Gastroesophageal sphincter (tissue), 4 donors: ENCODE measurements around the gene PRX. TPM values are rescaled to one million over a fixed set of nuclear protein-coding genes. Genes with fewer than 3 reads are reported as not detected.

Experiments
- ATAC-seq: fragments of 150-250 bp; one replicate; pipeline ENCODE4 v1.9.1; 2016; ENCODE audit warnings: mild to moderate bottlenecking, moderate library complexity
- H3K27ac ChIP-seq, 4 donors: fragments of 200-600 bp; sonication (generic) in 3 of 4; 1 replicate in 3 of 4; 2 replicates in 1 of 4; pipeline ENCODE4 v1.5.1; 2016 to 2019
- H3K27me3 ChIP-seq: fragments of 200-600 bp; sonication (generic); one replicate; pipeline ENCODE4 v1.5.1; 2019
- H3K36me3 ChIP-seq, 2 donors: fragments of 200-600 bp; sonication (generic); one replicate each; pipeline ENCODE4 v1.5.1; 2019; ENCODE audit warnings: control low read depth in 1 of 2
- H3K4me1 ChIP-seq, 3 donors: fragments of 200-600 bp; sonication (generic); 1 replicate in 2 of 3; 2 replicates in 1 of 3; pipeline ENCODE4 v1.5.1; 2016 to 2019; ENCODE audit warnings: control low read depth in 2 of 3
- H3K4me3 ChIP-seq, 2 donors: fragments of 200-600 bp; sonication (generic); one replicate each; pipeline ENCODE4 v1.5.1; 2019; ENCODE audit warnings: mild to moderate bottlenecking in 1 of 2, moderate library complexity in 1 of 2
- H3K9me3 ChIP-seq, 3 donors: fragments of 200-600 bp; sonication (generic); one replicate each; pipeline ENCODE4 v1.5.1; 2017 to 2019; ENCODE audit warnings: control low read depth in 2 of 3
- EP300 ChIP-seq: sonication (generic); formaldehyde crosslinking; IDR thresholded peaks from one replicate; pipeline ENCODE4 v1.6.1; 2017; ENCODE audit warnings: antibody characterized with exemption, mild to moderate bottlenecking
- POLR2A ChIP-seq, 2 donors: fragments of 450-650 bp; IDR thresholded peaks; one replicate each; pipeline ENCODE4 v1.6.1; 2017; ENCODE audit warnings: antibody characterized with exemption in 2 of 2, mild to moderate bottlenecking in 2 of 2, moderate library complexity in 1 of 2
- POLR2AphosphoS5 ChIP-seq: sonication (generic); formaldehyde crosslinking; IDR thresholded peaks from one replicate; pipeline ENCODE4 v1.6.1; 2017; ENCODE audit warnings: antibody characterized with exemption
- WGBS, 2 donors: methylation state at CpG; one replicate each; pipeline ENCODE4 v1.1.5; 2018; ENCODE audit warnings: low coverage in 1 of 2; 5-methylcytosine and 5-hydroxymethylcytosine counted together
- total RNA-seq, 4 donors: library from RNA; depleted of rRNA; stranded (reverse); fragments of >200 nt; gene quantifications; one replicate each; pipeline ENCODE4 v1.1.0, GENCODE V29; 2016
- TF ChIP-seq, protein P1 (sequence below), 4 experiments: fragments of 200-600 bp in 2 of 4; fragments of 450-650 bp in 2 of 4; sonication (generic) in 1 of 4; IDR thresholded peaks; one replicate each; pipeline ENCODE4 v1.5.1; 2017 to 2019; ENCODE audit warnings: antibody characterized with exemption in 4 of 4, mild to moderate bottlenecking in 2 of 4, moderate library complexity in 2 of 4

PRX gene
- total RNA-seq, 4 donors from 2014 or later, result 4.5 to 12.7 (median 6.7) TPM

- peak within 1 kb of the TSS; percentile 75 to 95 for H3K4me3 ChIP-seq
- ATAC-seq, result peak; percentile 83
- H3K4me1 ChIP-seq, result peaks cover 0 to 48% (median 18%) of the 10 kb centered on the region in 3 donors
- TF ChIP-seq, protein P1, sequence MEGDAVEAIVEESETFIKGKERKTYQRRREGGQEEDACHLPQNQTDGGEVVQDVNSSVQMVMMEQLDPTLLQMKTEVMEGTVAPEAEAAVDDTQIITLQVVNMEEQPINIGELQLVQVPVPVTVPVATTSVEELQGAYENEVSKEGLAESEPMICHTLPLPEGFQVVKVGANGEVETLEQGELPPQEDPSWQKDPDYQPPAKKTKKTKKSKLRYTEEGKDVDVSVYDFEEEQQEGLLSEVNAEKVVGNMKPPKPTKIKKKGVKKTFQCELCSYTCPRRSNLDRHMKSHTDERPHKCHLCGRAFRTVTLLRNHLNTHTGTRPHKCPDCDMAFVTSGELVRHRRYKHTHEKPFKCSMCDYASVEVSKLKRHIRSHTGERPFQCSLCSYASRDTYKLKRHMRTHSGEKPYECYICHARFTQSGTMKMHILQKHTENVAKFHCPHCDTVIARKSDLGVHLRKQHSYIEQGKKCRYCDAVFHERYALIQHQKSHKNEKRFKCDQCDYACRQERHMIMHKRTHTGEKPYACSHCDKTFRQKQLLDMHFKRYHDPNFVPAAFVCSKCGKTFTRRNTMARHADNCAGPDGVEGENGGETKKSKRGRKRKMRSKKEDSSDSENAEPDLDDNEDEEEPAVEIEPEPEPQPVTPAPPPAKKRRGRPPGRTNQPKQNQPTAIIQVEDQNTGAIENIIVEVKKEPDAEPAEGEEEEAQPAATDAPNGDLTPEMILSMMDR (IDR thresholded peaks at IDR 0.05), result no peak
- peak; percentile 94 for TF ChIP-seq POLR2AphosphoS5
- TF ChIP-seq POLR2A (IDR thresholded peaks at IDR 0.05), result peak; percentile 92 to 94
- H3K36me3 ChIP-seq, result peaks cover 0 to 51% of the 10 kb centered on the region in 2 donors
- H3K27ac ChIP-seq, result peak within 1 kb of the TSS; percentile 93 to 98 (median 98)
- 0% methylated on average over 3 to 4 of the region's 72 CpGs for WGBS, 2 donors
- no peaks in the 10 kb centered on the region for H3K27me3 ChIP-seq
- no peaks in the 10 kb centered on the region for H3K9me3 ChIP-seq
These were observed 31.0 kb upstream of the PRX start, which contains the start of gene SERTAD3 for GRCh38 chr19:40444000-40444824. TSS of gene SERTAD3 (minus strand) at chr19:40444335. CDS start at chr19:40442080, 2,255 bp downstream.

DNA sequence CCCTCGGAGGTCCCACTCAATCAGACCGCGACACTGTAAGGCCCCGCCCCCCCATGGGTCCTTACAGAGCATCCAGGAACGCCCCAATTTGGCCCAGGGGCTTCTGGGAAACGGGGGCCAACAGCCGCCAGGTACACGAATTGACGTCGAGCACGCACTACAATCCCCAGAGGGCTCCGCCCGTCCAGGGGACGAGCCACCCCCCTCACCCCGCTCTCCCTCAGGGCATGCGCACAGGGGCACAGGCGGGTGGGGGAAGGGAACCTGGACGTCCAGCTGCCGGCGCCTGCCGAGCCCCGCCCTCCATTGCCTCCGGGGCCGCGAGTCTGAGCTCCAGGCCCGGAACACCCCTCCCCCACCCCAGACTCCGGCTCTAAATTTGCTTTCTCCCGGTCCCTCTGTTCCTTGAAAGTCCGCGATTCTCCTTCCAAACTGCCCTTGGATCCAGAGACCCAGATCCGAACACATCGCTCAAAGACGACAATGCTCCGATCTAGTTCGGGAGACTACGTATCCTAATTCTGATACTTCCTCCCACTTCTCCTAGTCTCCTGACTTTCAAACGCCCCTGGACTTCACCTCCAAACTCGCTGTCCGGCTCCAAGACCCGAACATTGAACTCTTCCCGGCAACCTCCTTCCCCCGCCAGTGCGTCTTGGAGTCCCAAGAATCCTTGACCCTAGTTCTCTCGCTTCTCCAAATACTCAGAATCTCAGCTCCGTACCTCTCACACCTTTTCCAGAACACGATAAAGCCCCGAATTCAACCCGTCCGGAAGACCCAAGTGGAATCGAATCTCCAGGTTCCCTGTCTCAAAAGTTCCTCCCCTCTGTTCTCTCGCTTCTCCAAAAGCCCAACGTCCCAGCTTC lies 30.2 kb upstream of the PRX start:
- peak; percentile 89 for ATAC-seq
- Histone ChIP-seq H3K36me3 (peaks cover 0 to 43% of the 10 kb centered on the region in 2 donors), H3K4me1 (peaks cover 0 to 50% (median 18%) of the 10 kb centered on the region in 3 donors), H3K27me3 (no peaks in the 10 kb centered on the region), H3K27ac (peak overlapping the region; percentile 93 to 98 (median 98)), H3K9me3 (no peaks in the 10 kb centered on the region), H3K4me3 (peak overlapping the region; percentile 75 to 95)
- WGBS, 2 donors, result 0 to 1% methylated on average over 18 to 36 of the region's 52 CpGs
- TF ChIP-seq POLR2AphosphoS5 (peak; percentile 87), EP300 (peak; percentile 11), POLR2A (IDR thresholded peaks at IDR 0.05) (peak; percentile 26 to 44)
- TF ChIP-seq, protein P1 (IDR thresholded peaks at IDR 0.05), result peak in 1 of 4 experiments; percentile 12

DNA sequence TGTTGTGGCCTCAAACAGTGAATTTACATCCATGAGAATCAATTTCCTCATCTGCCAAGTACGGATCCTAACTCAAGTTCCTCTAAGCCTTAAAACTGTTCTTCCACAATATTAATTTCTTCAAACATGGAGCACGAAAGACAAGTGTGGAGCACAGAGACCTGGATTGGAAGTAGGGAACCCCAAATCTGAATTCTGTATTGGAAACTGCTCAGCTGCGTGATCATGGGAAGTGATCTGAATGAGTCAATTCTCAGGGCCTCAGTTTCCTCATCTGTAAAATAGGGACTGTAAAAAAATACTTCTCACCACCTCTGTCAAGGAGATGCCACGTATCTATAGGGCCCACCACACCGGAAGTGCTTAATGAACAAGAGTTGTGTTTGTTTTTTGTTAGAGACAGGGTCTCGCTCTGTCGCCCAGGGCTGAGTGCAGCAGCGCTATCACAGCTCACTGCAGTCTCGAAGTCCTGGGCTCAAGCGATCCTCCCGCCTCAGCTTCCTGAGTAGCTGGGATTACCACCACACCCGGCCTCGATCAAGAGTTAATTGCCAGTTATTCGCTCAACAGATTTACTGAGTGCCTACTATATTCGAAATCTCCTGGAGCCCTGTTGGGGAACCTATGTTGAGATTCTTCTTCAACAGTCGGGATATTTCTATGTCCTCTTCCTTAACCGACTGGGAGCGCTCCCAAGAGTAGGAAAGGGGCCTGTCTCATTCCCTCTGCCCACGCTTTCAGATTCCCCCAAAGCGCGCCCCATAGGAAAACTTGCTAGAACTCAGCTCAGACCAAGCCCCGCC lies 29.4 kb upstream of the PRX start:
- no peak for ATAC-seq
- Histone ChIP-seq H3K36me3 (peaks cover 0 to 35% of the 10 kb centered on the region in 2 donors), H3K4me1 (peaks cover 0 to 50% (median 18%) of the 10 kb centered on the region in 3 donors), H3K27me3 (no peaks in the 10 kb centered on the region), H3K27ac (peak overlapping the region; percentile 19 to 98 (median 92)), H3K9me3 (no peaks in the 10 kb centered on the region), H3K4me3 (peak overlapping the region; percentile 27 to 75)
- 12 to 15% methylated on average over 11 to 14 of the region's 22 CpGs for WGBS, 2 donors
- TF ChIP-seq POLR2AphosphoS5, result no peak
- TF ChIP-seq EP300, result no peak
- TF ChIP-seq, protein P1 (IDR thresholded peaks at IDR 0.05), result no peak
- no peak for TF ChIP-seq POLR2A (IDR thresholded peaks at IDR 0.05)

GRCh38 chr19:40441719-40442253 lies 28.6 kb upstream of the PRX start:
- H3K4me1 ChIP-seq, result peaks cover 0 to 50% (median 18%) of the 10 kb centered on the region in 3 donors
- peak overlapping the region in 3 of 4 donors; percentile 88 to 98 (median 97) for H3K27ac ChIP-seq
- 0 to 77% methylated on average over 1 to 5 of the region's 11 CpGs for WGBS, 2 donors
- no peaks in the 10 kb centered on the region for H3K27me3 ChIP-seq
- H3K36me3 ChIP-seq, result peaks cover 0 to 27% of the 10 kb centered on the region in 2 donors
- ATAC-seq, result no peak
- H3K4me3 ChIP-seq, result peak overlapping the region in 1 of 2 donors; percentile 75
- H3K9me3 ChIP-seq, result no peaks in the 10 kb centered on the region
- TF ChIP-seq EP300 (no peak), POLR2AphosphoS5 (no peak), POLR2A (IDR thresholded peaks at IDR 0.05) (no peak)
- TF ChIP-seq, protein P1 (IDR thresholded peaks at IDR 0.05), result no peak
